OCI-LY7 (cell line): ENCODE measurements around the gene PPP2R2B. TPM values are rescaled to one million over a fixed set of nuclear protein-coding genes. Genes with fewer than 3 reads are reported as not detected.

ENCODE experiments used
- BruUV-seq: library from RNA; stranded (reverse); fragments of 400-500 nt; replicated peaks from 2 replicates; lab custom pipeline; 2021; lab: Mats Ljungman, UMichigan
- CTCF ChIA-PET: fragments of 300-600 bp; sonication (Branson Sonifier 250); formaldehyde crosslinking; loops from one replicate; lab custom pipeline; 2022; ENCODE audit warnings: antibody characterized with exemption; ENCODE audit not compliant: unreplicated experiment; lab: Charles Lee
- POLR2A ChIA-PET: fragments of 300-600 bp; sonication (Branson Sonifier 250); formaldehyde crosslinking; loops from one replicate; lab custom pipeline; 2022; ENCODE audit warnings: antibody characterized with exemption; lab: Charles Lee
- DNase-seq: peaks from one replicate; pipeline ENCODE4 v3.0.0-alpha.2; 2015; ENCODE audit warnings: low spot score
- H2AFZ ChIP-seq: fragments of 200-600 bp; sonication (generic), shearing (Covaris generic); 2 replicates; pipeline ENCODE4 v1.6.1; 2014; ENCODE audit warnings: mild to moderate bottlenecking, antibody characterized with exemption, low read length, moderate library complexity
- H3K27ac ChIP-seq: fragments of 200-600 bp; sonication (generic); 2 replicates; pipeline ENCODE4 v1.5.1; 2014; ENCODE audit warnings: mixed run types, low read depth, mild to moderate bottlenecking, moderate library complexity, low read length, inconsistent platforms; ENCODE audit not compliant: poor library complexity, severe bottlenecking
- H3K36me3 ChIP-seq: fragments of 200-600 bp; sonication (generic); 2 replicates; pipeline ENCODE4 v1.6.1; 2014; ENCODE audit warnings: mild to moderate bottlenecking, antibody characterized with exemption, low read length, moderate library complexity, mixed read lengths; ENCODE audit not compliant: insufficient read depth
- H3K4me1 ChIP-seq: fragments of 200-600 bp; sonication (generic); 2 replicates; pipeline ENCODE4 v1.5.1; 2014; ENCODE audit warnings: mild to moderate bottlenecking, low read length; ENCODE audit not compliant: insufficient read depth, poor library complexity, severe bottlenecking
- H3K4me2 ChIP-seq: fragments of 200-600 bp; sonication (generic); 2 replicates; pipeline ENCODE4 v1.6.1; 2014; ENCODE audit warnings: mild to moderate bottlenecking, low read length
- H3K4me3 ChIP-seq: fragments of 200-600 bp; sonication (generic); 2 replicates; pipeline ENCODE4 v1.5.1; 2014; ENCODE audit warnings: mild to moderate bottlenecking, low read depth, low read length; ENCODE audit not compliant: poor library complexity, severe bottlenecking
- H3K79me2 ChIP-seq: fragments of 200-600 bp; sonication (generic); 2 replicates; pipeline ENCODE4 v1.6.1; 2016; ENCODE audit warnings: low read depth, mild to moderate bottlenecking, low read length, moderate library complexity, mixed read lengths; ENCODE audit not compliant: insufficient read depth
- H3K9me2 ChIP-seq: fragments of 200-600 bp; sonication (generic); 2 replicates; pipeline ENCODE4 v1.6.1; 2016; ENCODE audit warnings: mild to moderate bottlenecking, low read length, mixed read lengths; ENCODE audit not compliant: insufficient read depth
- H3K9me3 ChIP-seq: fragments of 200-600 bp; sonication (generic); 2 replicates; pipeline ENCODE4 v1.6.1; 2014; ENCODE audit warnings: mild to moderate bottlenecking, mixed run types, low read length, mixed read lengths
- H4K20me1 ChIP-seq: fragments of 200-600 bp; sonication (generic); 2 replicates; pipeline ENCODE4 v1.6.1; 2014; ENCODE audit warnings: mild to moderate bottlenecking, antibody characterized with exemption, low read length, moderate library complexity, mixed read lengths; ENCODE audit not compliant: insufficient read depth
- CTCF ChIP-seq: fragments of 200-600 bp; sonication (generic); conservative IDR thresholded peaks from 2 replicates; pipeline ENCODE4 v1.5.1; 2014; ENCODE audit warnings: mild to moderate bottlenecking, antibody characterized with exemption, low read length, moderate library complexity, mixed read lengths
- EZH2phosphoT487 ChIP-seq: fragments of 200-600 bp; sonication (generic); IDR thresholded peaks from 2 replicates; pipeline ENCODE4 v1.6.1; 2018; ENCODE audit warnings: low read depth, borderline replicate concordance, mild to moderate bottlenecking, mixed run types, antibody characterized with exemption, low read length, moderate library complexity, mixed read lengths
- intact Hi-C: fragments of 100-400 bp; cut with micrococcal nuclease; formaldehyde crosslinking; loops from one replicate; pipeline ENCODE4 v1.10.0; 2022; ENCODE audit not compliant: unreplicated experiment
- total RNA-seq, 2 experiments: library from RNA; depleted of rRNA in 1 of 2; stranded (reverse); fragments of >200 nt in 1 of 2; shearing (Covaris generic) in 1 of 2; gene quantifications; 2 replicates each; pipeline ENCODE4 v1.2.3, GENCODE V29; 2014 to 2022

PPP2R2B gene
- total RNA-seq, 2 experiments from 2014 or later = not detected

GRCh38 chr5:146748533-146748932 is 130.0 kb downstream of the PPP2R2B start:
- no peaks in the 10 kb centered on the region for H3K36me3 ChIP-seq
- intact Hi-C loops = no loop called here
- no peak overlapping the region for H3K27ac ChIP-seq
- H3K4me2 ChIP-seq = no peak overlapping the region
- no peak for DNase-seq
- no TSS peak for BruUV-seq
- no peaks in the 10 kb centered on the region for H3K9me2 ChIP-seq
- ChIA-PET POLR2A (no interaction called here), CTCF (no interaction called here)
- no peaks in the 10 kb centered on the region for H4K20me1 ChIP-seq
- H3K4me1 ChIP-seq = no peaks in the 10 kb centered on the region
- TF ChIP-seq EZH2phosphoT487 (no peak), CTCF (no peak)
- peaks cover 12% of the 10 kb centered on the region; the same call in 1 of the 2 replicates for H3K9me3 ChIP-seq
- no peaks in the 10 kb centered on the region for H3K79me2 ChIP-seq
- no peak overlapping the region for H2AFZ ChIP-seq
- no peak overlapping the region for H3K4me3 ChIP-seq

GRCh38 chr5:146745931-146746577 is 132.5 kb downstream of the PPP2R2B start:
- peaks cover 12% of the 10 kb centered on the region; the same call in 1 of the 2 replicates for H3K9me3 ChIP-seq
- CTCF ChIA-PET = no interaction called here
- no peak overlapping the region for H3K4me3 ChIP-seq
- no peak for DNase-seq
- no peaks in the 10 kb centered on the region for H3K36me3 ChIP-seq
- H4K20me1 ChIP-seq = no peaks in the 10 kb centered on the region
- H3K9me2 ChIP-seq = no peaks in the 10 kb centered on the region
- intact Hi-C loops = no loop called here
- TF ChIP-seq EZH2phosphoT487 = no peak
- TF ChIP-seq CTCF = no peak
- no peak overlapping the region for H3K4me2 ChIP-seq
- POLR2A ChIA-PET = no interaction called here
- no peaks in the 10 kb centered on the region for H3K79me2 ChIP-seq
- H3K4me1 ChIP-seq = no peaks in the 10 kb centered on the region
- no peak overlapping the region for H3K27ac ChIP-seq
- BruUV-seq = no TSS peak
- H2AFZ ChIP-seq = no peak overlapping the region

GRCh38 chr5:146744068-146744745 is 134.3 kb downstream of the PPP2R2B start:
- Histone ChIP-seq H3K4me3 (no peak overlapping the region), H3K4me1 (no peaks in the 10 kb centered on the region), H3K9me2 (no peaks in the 10 kb centered on the region), H4K20me1 (no peaks in the 10 kb centered on the region), H3K36me3 (no peaks in the 10 kb centered on the region), H2AFZ (no peak overlapping the region), H3K79me2 (no peaks in the 10 kb centered on the region), H3K4me2 (no peak overlapping the region), H3K27ac (no peak overlapping the region), H3K9me3 (peaks cover 11% of the 10 kb centered on the region; the same call in 1 of the 2 replicates)
- no TSS peak for BruUV-seq
- ChIA-PET CTCF (interaction anchor here (0.7 kb wide), 1 partner anchor 197 kb away, joined by 5 read pairs; no protein-coding TSS in a partner anchor), POLR2A (interaction anchor here (0.5 kb wide), 1 partner anchor 323 kb away, joined by 7 read pairs; no protein-coding TSS in a partner anchor)
- DNase-seq = no peak
- intact Hi-C loops = no loop called here
- TF ChIP-seq CTCF (no peak), EZH2phosphoT487 (no peak)
